IMR-90 (cell line): ENCODE results near the gene SSC4D.

Source experiments
- BHLHE40 ChIP-seq: fragments of 150-350 bp; IDR thresholded peaks from 2 replicates; pipeline ENCODE4 v1.6.1; 2016; ENCODE audit warnings: mild to moderate bottlenecking, low read depth, low read length
- CHD1 ChIP-seq: IDR thresholded peaks from 2 replicates; pipeline ENCODE4 v1.6.1; 2012; ENCODE audit warnings: low read depth, low read length, improper control_type of control experiment
- CTCF ChIP-seq: conservative IDR thresholded peaks from 2 replicates; pipeline ENCODE4 v1.5.1; 2012; ENCODE audit warnings: mild to moderate bottlenecking, low read depth, low read length, improper control_type of control experiment
- ELK1 ChIP-seq: fragments of 150-350 bp; IDR thresholded peaks from 2 replicates; pipeline ENCODE4 v1.6.1; 2016; ENCODE audit warnings: low read depth, mild to moderate bottlenecking, low read length, moderate library complexity, borderline replicate concordance
- POLR2A ChIP-seq: IDR thresholded peaks from 2 replicates; pipeline ENCODE4 v1.6.1; 2012; ENCODE audit warnings: mild to moderate bottlenecking, low read depth, low read length
- RFX5 ChIP-seq: IDR thresholded peaks from 2 replicates; pipeline ENCODE4 v1.8.0; 2012; ENCODE audit warnings: low read depth, mild to moderate bottlenecking, low read length, moderate library complexity
- TF ChIP-seq, protein P1 (sequence below): fragments of 150-350 bp; IDR thresholded peaks from 2 replicates; pipeline ENCODE4 v1.6.1; 2017; ENCODE audit warnings: mild to moderate bottlenecking, antibody characterized with exemption, low read length, low read depth

GRCh38 chr7:76405738-76406137 lies 3.8 kb downstream of the SSC4D start:
- TF ChIP-seq RFX5 (no peak), CTCF (no peak), BHLHE40 (no peak), ELK1 (no peak), POLR2A (no peak), CHD1 (no peak)
- TF ChIP-seq, protein P1, sequence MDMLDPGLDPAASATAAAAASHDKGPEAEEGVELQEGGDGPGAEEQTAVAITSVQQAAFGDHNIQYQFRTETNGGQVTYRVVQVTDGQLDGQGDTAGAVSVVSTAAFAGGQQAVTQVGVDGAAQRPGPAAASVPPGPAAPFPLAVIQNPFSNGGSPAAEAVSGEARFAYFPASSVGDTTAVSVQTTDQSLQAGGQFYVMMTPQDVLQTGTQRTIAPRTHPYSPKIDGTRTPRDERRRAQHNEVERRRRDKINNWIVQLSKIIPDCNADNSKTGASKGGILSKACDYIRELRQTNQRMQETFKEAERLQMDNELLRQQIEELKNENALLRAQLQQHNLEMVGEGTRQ, result no peak
